HepG2 (cell line): ENCODE results near the gene KLF3. TPM values are rescaled to one million over a fixed set of nuclear protein-coding genes. Genes with fewer than 3 reads are reported as not detected.

ENCODE experiments used
- polyA plus RNA-seq, 8 experiments: library from polyadenylated mRNA; depleted of rRNA in 3 of 8; stranded (reverse) in 7 of 8; unstranded in 1 of 8; fragments of >200 nt; fragmentation: Illumina TruSeq in 4 of 8; extraction: Trizol in 4 of 8; gene quantifications; 2 replicates each; pipeline versions ENCODE4 v1.2.1 to v1.2.3, GENCODE V29; 2011 to 2016; ENCODE audit warnings: low read depth in 4 of 8, missing spikeins in 1 of 8, mixed read lengths in 1 of 8; ENCODE audit not compliant: insufficient read depth in 1 of 8
- total RNA-seq, 5 experiments: library from RNA; depleted of rRNA; stranded (reverse); fragments of >200 nt; fragmentation: Illumina TruSeq; extraction: Trizol; gene quantifications; 2 replicates each; pipeline ENCODE4 v1.2.3, GENCODE V29; 2016; ENCODE audit warnings: low read depth in 1 of 5

Gene KLF3
- total and polyA plus RNA-seq, 2 of the 13 experiments (the other 11 are each of a cell fraction or from before 2014, with no cell fraction given) = 29.1 to 37.8 TPM

Other genes starting within 250 kb of the KLF3 start
- gene TLR10, start 118.8 kb downstream of the KLF3 start, total RNA-seq (2016; rRNA removed; fragmentation: Illumina TruSeq; extraction: Trizol) = not detected in 2 replicates
- not detected in 2 replicates for gene TLR10, start 118.8 kb downstream of the KLF3 start, polyA plus RNA-seq (2011; rRNA removed)
- 0.11 TPM in 1 of 2 replicates, not detected in the other for gene TLR1, start 140.6 kb downstream of the KLF3 start, total RNA-seq (2016; rRNA removed; fragmentation: Illumina TruSeq; extraction: Trizol)
- 0.08 TPM in 2 replicates for gene TLR1, start 140.6 kb downstream of the KLF3 start, polyA plus RNA-seq (2011; rRNA removed)
- 0.52 and 0.71 TPM in 2 replicates for gene TLR6, start 192.6 kb downstream of the KLF3 start, total RNA-seq (2016; rRNA removed; fragmentation: Illumina TruSeq; extraction: Trizol)
- gene TLR6, start 192.6 kb downstream of the KLF3 start, polyA plus RNA-seq (2011; rRNA removed) = 0.18 and 0.33 TPM in 2 replicates
- 61.0 and 87.0 TPM in 2 replicates for gene FAM114A1, start 203.6 kb downstream of the KLF3 start, total RNA-seq (2016; rRNA removed; fragmentation: Illumina TruSeq; extraction: Trizol)
- 70.4 and 76.9 TPM in 2 replicates for gene FAM114A1, start 203.6 kb downstream of the KLF3 start, polyA plus RNA-seq (2011; rRNA removed)